NCI-H748 treated with DMSO at 0.1 percent for 48 hours (cell line): ENCODE data around the gene MGLL.
"Not testable (repeated sequence)": the region's sequence is repeated elsewhere in the genome, so short reads cannot be mapped to it uniquely, and the experiment has no call there.

Experiments
- DNase-seq: peaks from one replicate; lab custom pipeline; 2025; lab: John Stamatoyannopoulos, UW

The MGLL gene

DNA sequence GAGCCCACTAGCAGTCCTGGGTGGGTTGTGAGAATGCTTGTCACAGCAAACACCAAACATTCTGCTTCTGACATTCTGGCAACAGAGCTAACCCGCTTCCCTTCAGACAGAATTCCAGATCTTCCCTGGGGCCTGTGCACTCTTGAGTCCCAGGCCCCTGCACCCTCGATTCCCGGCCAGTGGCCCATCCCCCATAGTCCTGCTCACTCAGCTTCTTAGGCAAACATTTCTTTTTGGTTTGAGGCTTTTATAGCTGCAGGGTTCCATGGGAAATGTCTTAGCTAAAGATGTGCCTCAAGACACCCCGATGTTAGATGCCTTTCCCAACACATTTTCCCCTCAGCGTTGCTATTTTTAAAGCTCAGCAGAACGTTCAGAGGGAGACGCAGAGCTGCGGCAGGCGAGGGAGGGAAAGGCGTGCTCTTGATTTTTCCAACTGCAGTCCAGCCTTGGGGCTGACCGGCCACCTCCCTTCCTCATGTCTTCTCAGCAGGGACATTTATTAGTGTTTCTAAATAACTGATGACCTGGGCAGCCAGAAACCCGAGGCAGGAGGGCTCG lies 114.4 kb downstream of the MGLL start:
- no peak for DNase-seq

DNA sequence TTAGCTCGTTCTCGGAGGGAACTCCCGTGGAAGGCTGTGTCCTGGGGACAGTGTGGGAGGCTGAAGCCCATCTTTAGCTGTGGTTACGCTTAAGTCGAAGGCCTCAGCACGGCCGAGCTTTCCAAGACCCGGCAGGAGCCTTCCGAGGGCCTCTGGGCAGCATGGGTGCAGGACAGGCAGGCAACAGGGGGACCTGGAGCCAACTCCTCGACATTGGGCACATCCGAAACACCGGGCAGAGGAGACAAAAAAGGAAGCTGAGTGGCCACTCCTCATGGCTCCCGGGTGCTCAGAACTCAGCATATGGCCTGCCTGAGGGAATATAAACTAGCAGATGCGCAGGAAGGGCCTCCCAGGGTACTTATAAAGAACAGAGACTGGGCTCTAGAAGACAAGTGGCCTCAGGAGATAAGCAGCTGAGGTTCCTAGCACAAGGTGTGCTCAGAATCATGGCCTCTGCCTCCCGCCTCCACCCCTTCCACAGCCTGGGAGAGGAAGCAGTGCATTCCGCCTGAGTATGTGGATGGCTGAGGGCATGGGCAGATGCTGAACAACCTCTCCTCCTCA lies 115.4 kb downstream of the MGLL start:
- no peak for DNase-seq

- DNase-seq: no peak
These were observed 116.0 kb downstream of the MGLL start for GRCh38 chr3:127706312-127706711.

DNA sequence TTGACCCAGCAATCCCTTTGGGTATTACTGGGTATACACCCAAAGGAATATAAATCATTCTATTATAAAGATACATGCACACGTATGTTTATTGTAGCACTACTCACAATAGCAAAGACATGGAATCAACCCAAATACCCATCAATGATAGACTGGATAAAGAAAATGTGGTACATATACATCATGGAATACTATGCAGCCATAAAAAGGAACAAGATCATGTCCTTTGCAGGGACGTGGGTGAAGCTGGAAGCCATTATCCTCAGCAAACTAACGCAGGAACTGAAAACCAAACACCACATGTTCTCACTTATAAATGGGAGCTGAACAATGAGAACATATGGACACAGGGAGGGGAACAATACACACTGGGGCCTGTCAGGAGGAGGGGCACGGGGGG lies 117.5 kb downstream of the MGLL start:
- DNase-seq: not testable (repeated sequence)

DNA sequence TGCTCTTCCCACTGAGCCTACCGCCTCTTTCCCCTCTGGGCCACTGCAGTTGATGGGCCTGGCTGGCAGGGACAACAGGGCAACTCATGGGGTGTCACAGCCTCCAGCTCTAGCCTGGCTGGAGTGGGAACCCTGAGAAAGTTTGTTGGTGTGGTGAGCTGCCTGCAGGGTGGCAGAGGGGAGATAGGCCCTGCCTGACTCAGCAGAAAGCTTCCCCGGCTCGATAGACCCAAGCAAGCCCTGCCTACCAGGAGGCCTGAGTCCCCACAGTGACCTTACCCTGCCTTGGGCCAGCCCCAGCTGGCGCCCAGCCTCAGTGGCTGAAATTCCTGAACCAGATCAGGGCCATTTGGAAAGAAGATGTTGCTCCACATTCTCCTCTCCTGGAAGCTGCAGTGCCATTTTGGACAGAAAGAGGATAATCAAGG lies 120.2 kb downstream of the MGLL start:
- DNase-seq: no peak

DNA sequence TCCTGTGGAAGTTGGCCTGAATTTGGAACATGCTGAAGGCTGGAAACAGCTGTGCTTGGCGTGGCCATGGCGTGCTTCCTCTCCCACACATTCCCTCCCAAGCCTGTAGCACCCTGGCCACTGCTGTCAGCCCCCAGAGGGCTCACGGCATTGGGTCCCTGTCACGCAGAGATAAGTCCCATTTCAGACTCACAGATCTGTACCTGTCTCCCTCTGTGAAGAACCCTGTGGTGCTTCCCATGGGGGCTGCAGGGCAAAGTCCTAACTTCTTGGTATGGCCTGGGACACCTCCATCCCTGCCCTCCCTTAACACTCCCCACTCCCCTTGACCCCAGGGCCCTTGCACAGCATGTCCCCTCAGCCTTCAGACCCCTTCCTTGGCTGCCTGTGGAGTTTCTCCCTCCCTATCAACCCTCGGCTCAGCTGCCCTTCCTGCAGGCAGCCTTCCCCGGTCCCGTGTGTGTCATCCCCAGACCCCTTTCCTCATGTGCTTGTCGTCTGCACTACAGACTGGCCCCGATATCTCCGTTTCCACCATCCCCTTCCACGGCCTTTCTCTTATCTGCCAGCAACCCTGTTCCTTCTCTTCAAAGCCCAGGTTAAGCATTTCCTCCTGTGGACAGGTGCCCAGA lies 120.9 kb downstream of the MGLL start:
- DNase-seq: no peak

- no peak for DNase-seq
These were observed 121.9 kb downstream of the MGLL start for GRCh38 chr3:127700406-127700805.

- no peak for DNase-seq
These were observed 122.7 kb downstream of the MGLL start for GRCh38 chr3:127699416-127700300.

- DNase-seq: no peak
These were observed 123.5 kb downstream of the MGLL start for GRCh38 chr3:127698691-127699415.

- DNase-seq: no peak
These were observed 124.0 kb downstream of the MGLL start for GRCh38 chr3:127698286-127698685.

- DNase-seq: no peak
These were observed 124.6 kb downstream of the MGLL start for GRCh38 chr3:127697551-127698240.

- no peak for DNase-seq
These were observed 127.7 kb downstream of the MGLL start for GRCh38 chr3:127694467-127695215.

- no peak for DNase-seq
These were observed 128.9 kb downstream of the MGLL start for GRCh38 chr3:127693336-127693843.

DNA sequence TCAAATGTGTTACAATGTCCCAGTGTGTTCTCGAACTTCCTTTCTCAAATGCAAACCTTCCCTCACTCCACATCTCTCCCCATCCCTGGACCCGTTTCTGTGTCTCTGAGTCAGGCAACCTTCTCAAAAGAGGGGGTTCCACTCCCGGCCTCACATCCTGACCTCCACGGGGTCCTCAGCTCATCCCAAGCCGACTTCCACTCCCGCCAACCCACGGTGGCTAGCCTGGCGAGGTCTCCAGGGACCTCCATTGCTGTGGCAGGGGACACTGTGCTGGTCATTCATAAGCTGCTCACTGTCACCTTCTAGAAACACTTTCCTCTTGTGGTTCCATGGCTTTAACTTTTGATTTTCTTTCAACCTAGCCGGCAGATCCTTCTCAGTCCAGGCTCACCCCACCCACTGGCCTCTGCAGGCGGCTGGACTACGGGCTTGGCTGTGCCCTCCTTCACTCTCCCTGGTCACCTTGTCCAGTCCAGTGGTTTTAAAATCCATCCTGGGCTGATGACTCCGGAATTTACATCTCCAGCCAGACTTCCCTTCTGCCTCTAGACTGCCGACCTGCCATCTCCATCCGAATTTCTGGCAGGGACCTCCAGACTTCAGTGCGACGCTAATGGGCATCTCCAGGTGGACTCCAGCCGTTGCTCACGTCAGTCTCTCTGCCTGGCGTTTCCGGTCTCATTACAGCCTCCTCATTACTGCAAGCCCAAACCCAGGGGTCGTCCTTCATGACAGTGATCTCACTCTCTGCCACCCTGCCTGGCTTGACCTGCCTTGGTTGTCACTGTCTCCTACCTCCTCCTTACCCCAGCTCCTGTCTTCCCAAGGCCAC lies 129.6 kb downstream of the MGLL start:
- no peak for DNase-seq

- DNase-seq: no peak
These were observed 130.3 kb downstream of the MGLL start for GRCh38 chr3:127691974-127692373.

DNA sequence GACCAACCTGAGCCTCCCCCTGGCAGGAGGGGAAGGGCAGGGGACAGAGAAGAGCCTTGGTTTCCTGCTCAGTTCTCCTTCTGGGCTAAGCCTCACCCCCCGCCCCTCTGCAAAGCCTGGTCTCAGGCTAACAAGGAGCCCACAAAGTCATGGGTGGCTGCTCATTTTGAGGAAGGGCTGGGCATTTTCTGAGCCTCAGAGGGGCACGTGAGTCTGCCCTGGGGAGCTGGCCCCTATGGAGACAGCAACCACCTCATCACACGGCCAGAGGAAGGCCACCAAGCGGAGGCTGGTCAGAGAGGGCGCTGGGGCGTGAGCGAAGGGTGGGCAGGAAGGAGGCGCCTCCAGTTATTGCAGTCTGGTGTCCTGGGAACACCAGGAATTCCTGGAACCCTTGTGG lies 130.8 kb downstream of the MGLL start:
- DNase-seq: no peak

GRCh38 chr3:127690823-127691452 lies 131.4 kb downstream of the MGLL start:
- no peak for DNase-seq

DNA sequence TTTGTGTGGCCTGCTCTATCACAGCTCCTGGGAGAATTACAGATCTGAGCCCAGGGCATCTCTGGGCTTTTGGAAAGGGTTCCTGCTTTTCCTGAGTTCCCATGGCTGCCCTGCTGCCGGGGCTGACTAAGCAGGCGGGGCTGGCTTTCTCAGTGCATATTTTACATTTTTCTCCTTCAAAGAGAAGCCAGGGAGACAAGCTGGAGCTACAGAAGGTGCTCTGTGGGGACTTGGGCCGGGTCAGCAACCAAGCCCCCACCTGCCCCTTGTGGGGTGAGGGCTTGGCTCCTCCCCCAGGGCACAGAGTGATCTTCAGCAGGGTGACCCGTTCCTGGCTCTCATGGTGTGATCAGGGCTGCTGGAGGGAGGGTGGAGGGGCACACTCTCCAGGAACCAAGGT lies 132.2 kb downstream of the MGLL start:
- no peak for DNase-seq

DNA sequence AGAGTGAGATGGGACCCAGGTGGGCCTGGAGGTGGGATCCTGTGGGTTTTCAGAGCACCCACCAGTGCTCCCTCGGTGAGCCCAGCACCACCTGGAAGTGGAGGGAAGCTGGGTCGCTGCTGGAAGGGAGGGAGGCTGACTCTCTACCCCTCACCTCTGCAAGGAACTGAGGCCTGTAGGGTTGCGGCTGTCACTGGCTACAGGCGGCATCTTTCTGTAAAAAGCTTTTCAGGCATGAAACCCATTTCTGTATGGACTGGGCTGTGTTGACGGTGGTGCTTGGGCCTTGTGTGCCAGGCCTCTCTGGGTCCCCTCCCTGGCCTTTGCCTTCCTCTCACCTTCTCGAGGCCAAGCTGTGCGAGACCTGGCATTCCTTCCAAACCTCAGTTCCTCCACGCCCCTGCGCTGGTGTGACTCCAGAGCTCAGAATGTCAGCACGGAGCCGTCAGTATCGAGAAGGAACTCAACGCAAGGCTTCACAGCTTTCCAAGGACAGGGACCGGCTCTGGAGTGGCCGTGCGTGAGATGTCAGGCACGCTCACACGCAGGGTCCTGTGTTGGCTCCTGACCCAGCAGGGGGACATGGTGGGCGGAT lies 133.0 kb downstream of the MGLL start:
- no peak for DNase-seq
